ENCODE data around the gene PDE4D.

Gene PDE4D

GRCh38 chr5:59864718-59865117, 28.8 kb downstream of the PDE4D start:
- no peak for DNase-seq (ENCODE audit: low read depth in 1 of 2, low spot score in 1 of 2)
- no peak overlapping the region for H3K4me3 ChIP-seq (replicated peaks; ENCODE audit: insufficient read depth, low read length)
- H3K27ac ChIP-seq (replicated peaks): no peak overlapping the region
- TF ChIP-seq GABPA (IDR thresholded peaks at IDR 0.05; ENCODE audit: low read depth): no peak
- no peak for TF ChIP-seq CTCF (IDR thresholded peaks at IDR 0.05; ENCODE audit: insufficient read depth, low read length)
- no peak for TF ChIP-seq REST (IDR thresholded peaks at IDR 0.05; ENCODE audit: insufficient replicate concordance, low read depth)
- no peak for TF ChIP-seq POLR2AphosphoS5 (IDR thresholded peaks at IDR 0.05; ENCODE audit: low read depth)
- TF ChIP-seq SPI1 (IDR thresholded peaks at IDR 0.05; ENCODE audit: borderline replicate concordance, low read depth): no peak
- no peaks in the 10 kb centered on the region for H3K27me3 ChIP-seq (ENCODE audit: insufficient read depth, poor library complexity, severe bottlenecking)

GRCh38 chr5:59863777-59864176, 29.7 kb downstream of the PDE4D start:
- Histone ChIP-seq H3K4me3 (replicated peaks; ENCODE audit: insufficient read depth, low read length) (no peak overlapping the region), H3K27ac (replicated peaks) (no peak overlapping the region), H3K27me3 (ENCODE audit: insufficient read depth, poor library complexity, severe bottlenecking) (no peaks in the 10 kb centered on the region)
- DNase-seq (ENCODE audit: low read depth in 1 of 2, low spot score in 1 of 2): no peak
- TF ChIP-seq SPI1 (IDR thresholded peaks at IDR 0.05; ENCODE audit: borderline replicate concordance, low read depth) (no peak), CTCF (IDR thresholded peaks at IDR 0.05; ENCODE audit: insufficient read depth, low read length) (no peak), GABPA (IDR thresholded peaks at IDR 0.05; ENCODE audit: low read depth) (no peak), REST (IDR thresholded peaks at IDR 0.05; ENCODE audit: insufficient replicate concordance, low read depth) (no peak), POLR2AphosphoS5 (IDR thresholded peaks at IDR 0.05; ENCODE audit: low read depth) (no peak)

- Histone ChIP-seq H3K27me3 (ENCODE audit: insufficient read depth, poor library complexity, severe bottlenecking) (no peaks in the 10 kb centered on the region), H3K27ac (replicated peaks) (no peak overlapping the region), H3K4me3 (replicated peaks; ENCODE audit: insufficient read depth, low read length) (no peak overlapping the region)
- DNase-seq (ENCODE audit: low read depth in 1 of 2, low spot score in 1 of 2): no peak
- TF ChIP-seq SPI1 (IDR thresholded peaks at IDR 0.05; ENCODE audit: borderline replicate concordance, low read depth) (no peak), POLR2AphosphoS5 (IDR thresholded peaks at IDR 0.05; ENCODE audit: low read depth) (no peak), CTCF (IDR thresholded peaks at IDR 0.05; ENCODE audit: insufficient read depth, low read length) (no peak), REST (IDR thresholded peaks at IDR 0.05; ENCODE audit: insufficient replicate concordance, low read depth) (no peak), GABPA (IDR thresholded peaks at IDR 0.05; ENCODE audit: low read depth) (no peak)
These were observed 37.2 kb downstream of the PDE4D start for GRCh38 chr5:59856358-59856757.
